GM21825 (cell line): ENCODE data around the gene DIAPH2.

Source experiments
- ATAC-seq: cut with Tn5 transposase; IDR thresholded peaks from one replicate; pipeline ENCODE4 v1.9.1; 2021; ENCODE audit warnings: mild to moderate bottlenecking, moderate library complexity; ENCODE audit not compliant: unreplicated experiment

Gene DIAPH2

DNA sequence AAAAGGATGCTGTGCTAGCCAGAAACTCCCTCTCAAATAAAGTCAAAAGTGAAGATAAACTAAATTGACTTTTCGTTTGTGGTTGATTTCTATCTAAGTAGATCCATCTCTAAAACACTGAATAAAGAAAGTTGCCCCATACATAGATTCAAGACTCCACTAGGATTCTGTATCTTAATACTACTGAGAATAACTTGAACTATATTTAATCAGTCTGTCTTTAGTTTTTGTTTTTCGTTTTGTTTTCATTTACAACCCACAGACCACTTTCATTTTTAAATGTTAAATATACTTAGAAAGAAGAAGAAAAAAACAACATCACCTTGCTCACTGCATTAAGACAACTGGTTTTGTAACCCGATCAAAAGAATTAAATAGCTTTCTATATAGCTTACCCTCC is 854.1 kb downstream of the DIAPH2 start:
- ATAC-seq: no peak

DNA sequence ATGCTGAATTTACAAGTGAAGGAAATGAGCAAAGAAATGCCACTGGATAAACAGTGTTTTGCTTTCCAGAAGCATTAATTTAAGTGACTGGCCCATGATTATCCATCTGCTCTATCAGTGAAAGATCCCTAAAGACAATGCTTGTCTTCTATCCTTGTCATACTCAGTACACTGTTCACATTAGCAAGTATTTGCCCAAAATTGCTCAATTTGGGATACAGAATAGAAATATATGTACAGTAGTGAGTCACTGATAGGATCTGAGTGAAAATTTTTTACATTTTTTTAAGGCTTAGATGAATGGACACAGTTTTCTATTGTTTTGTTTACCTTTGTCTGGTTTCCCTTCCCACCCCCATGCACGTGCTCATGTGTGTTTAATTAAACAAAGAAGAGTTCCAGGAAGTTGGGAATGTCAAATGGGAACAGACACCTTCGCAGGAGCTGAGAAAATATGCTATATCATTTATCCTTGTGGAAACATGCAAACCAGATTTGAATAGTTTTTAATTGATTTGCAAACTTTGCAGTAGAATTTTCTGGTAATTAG is 855.4 kb downstream of the DIAPH2 start:
- no peak for ATAC-seq

DNA sequence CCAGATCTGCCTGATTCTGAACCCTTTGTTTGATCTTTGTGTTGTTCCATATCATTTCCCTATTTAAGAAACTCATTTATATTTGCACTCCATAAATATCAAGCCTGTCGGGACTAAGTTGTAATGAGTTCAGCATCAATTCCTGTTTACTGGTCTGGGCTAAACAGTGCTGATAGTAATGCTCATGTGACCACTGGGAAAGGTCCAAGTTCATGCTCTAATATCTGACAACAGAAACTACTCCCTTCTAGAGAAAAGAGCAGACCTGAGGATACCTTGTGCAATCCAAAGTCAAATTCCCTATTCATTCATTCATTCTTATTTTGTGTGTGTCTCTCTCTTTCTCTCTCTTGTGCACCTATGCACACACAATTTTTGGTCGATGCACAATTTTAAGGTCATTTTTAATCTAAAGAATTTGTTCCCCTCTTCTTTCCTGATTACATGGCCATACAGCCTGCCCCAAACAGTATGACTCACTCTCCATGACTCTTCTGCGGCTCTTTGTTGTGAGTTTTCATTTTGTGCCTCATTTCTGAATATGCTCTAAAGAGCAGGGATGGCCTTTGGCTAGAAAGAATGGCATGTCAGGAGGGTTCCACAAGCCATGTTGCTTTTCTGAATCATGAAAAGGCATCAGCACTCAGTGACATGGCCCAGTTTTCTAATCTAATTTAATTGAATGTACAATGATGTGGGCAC is 863.4 kb downstream of the DIAPH2 start:
- no peak for ATAC-seq

DNA sequence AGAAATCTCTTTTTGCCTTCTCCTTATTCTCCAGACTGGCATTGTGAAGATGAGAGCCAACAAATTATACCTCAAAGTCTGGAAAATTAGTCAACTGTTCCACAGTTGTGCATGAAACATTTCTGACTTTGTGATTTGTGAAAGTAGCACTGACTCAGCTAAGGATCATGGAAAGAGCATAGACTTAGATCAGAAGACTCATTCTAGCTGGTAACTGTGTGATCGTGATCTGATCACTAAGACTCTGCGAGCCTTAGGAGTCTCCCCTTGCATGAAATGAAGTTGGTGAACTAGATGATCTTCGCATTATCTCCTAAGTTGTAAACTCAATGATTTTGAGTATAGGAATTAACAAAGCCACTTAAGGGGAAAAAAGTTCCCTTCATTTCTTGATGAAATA is 867.2 kb downstream of the DIAPH2 start:
- ATAC-seq: no peak

DNA sequence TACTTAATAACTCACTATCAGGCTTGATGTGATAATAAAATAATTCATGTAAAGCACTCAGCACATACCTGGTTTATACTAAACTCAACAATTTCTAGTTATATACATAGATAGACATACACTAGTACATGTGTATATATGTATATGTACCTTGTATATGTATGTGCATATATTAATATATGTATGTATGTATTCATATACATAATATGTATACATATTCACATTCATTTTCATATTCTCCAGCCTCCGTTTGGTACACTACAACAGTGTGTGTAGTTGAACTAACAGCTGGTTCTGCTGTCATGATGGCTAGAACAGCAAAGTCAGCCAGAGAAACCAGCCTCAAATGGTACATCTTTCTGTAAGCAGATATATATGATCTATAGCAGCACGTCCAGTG is 869.2 kb downstream of the DIAPH2 start:
- no peak for ATAC-seq

DNA sequence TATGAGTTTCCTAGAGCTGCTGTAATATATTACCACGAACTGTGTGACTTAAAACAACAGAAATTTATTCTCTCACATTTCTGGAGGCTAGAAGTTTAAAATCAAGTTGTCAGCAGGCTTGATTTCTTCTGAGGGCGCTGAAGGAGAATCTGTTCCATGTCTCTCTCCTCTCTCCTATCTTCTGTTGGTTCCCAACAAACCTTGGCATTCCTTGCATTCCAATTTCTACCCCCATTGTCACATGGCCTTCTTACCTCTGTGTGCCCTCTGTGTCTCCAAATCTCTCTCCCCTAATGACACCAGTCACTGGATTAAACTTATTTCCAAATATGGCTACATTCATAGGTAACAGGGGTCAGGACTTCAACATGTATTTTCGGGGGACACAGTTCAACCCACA is 871.7 kb downstream of the DIAPH2 start:
- no peak for ATAC-seq

DNA sequence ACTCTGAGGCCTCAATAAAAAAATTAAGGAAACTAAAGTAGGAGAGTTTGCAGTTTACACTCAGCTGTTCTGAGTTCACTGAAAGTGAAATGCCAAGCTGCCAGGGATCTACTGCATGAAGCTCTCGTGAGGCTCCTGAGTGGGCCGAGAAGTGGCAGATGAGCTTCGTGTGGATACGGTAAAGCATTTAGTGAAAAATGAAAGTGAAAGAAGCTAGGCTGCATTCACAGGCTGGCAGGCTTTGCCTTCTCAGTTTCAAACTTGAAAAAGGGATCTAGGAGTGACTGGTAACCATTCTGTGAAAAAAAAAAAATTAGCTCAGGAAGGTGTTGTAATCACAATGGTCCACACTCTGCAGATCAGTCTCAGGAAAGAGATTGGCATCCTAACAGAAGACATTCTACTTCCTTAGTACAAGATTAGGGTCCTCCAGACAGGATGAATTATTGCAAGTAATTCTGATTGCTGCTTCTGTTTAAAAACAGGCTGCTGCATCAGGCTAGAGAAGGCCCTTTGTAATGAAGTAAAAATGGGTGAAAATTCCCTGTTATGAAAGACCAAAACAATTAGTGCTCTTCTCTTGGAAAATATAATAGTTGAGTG is 879.0 kb downstream of the DIAPH2 start:
- ATAC-seq: peak; percentile 98

DNA sequence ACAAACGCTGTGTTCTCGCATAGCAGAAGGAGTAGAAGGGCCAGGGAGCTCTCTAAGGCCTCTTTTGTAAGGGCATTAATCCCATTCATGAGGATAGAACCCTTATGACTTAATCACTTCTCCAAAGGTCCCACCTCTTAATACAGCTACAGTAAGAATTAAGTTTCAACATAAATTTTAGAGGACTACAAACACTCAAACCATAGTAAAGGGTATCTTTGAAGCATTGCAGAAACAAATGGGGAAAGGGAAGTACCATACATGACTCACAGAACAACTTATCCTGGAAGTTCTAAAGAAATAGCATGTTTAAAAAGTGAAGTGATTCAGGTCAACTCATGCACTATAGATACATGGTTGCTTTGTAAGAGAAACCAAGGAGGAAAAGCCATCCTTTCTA is 879.9 kb downstream of the DIAPH2 start:
- ATAC-seq: no peak

DNA sequence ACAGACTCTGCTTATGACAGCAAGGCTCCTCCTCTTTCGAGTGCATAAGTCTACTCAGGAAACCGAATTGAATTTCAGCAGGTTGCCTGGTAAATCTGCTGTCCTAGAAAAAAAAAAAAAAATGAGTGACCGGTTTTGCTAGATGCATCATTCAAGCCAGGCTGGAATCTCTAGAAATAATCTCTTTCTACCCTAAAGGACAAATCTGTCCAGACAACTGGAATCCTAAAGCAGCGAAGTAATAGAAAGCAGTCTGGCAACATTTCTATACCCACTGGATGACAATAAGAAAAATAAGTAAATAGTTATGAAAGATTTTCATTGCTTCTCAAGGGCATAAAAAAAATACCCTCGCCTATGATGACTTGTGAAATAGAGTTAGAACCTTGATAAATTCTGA is 902.5 kb downstream of the DIAPH2 start:
- no peak for ATAC-seq

DNA sequence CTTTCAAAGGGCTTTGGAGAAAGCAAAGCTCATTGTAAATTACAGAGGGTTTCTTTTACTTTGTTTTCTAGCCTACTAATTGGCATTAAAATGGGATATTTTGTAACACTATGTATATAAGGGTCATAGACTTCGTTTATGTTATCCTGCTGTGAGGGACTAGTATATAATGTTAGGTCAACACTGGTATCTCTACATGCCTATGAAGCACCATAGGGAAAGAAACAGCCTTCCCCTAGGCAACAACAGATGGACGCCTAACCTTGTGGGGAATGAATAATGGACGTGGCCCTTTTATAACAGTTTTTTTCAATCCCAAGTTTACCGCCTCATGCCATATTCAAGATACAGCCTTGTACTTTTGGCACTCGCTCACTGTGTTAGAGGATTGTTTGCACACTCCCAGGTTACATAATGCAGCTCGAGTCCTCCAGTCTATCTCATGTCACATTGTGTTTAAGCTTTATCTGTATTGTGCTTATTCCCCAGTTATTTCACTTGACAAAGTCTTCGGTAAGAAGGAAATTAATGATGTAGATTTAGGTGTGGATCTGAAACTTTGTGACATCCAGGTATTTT is 910.1 kb downstream of the DIAPH2 start:
- no peak for ATAC-seq

DNA sequence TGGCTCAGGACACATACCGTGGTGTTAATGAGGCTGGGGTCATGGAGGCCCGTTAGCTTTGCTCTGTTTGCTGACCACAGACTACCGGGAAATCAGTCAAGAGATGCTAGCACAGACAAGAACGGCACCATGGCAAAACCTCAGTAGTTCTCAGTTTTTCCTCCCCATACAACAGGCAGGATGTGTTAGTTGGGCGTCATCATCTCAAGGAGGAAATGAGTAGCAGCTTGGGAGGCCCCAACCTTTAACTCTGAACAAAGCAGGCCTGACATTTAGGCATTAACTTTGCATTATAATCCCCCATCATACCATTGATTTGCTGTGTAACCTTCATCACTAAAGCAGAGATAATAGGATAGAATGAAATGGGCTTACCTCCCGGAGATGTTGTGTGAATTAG is 913.3 kb downstream of the DIAPH2 start:
- no peak for ATAC-seq

DNA sequence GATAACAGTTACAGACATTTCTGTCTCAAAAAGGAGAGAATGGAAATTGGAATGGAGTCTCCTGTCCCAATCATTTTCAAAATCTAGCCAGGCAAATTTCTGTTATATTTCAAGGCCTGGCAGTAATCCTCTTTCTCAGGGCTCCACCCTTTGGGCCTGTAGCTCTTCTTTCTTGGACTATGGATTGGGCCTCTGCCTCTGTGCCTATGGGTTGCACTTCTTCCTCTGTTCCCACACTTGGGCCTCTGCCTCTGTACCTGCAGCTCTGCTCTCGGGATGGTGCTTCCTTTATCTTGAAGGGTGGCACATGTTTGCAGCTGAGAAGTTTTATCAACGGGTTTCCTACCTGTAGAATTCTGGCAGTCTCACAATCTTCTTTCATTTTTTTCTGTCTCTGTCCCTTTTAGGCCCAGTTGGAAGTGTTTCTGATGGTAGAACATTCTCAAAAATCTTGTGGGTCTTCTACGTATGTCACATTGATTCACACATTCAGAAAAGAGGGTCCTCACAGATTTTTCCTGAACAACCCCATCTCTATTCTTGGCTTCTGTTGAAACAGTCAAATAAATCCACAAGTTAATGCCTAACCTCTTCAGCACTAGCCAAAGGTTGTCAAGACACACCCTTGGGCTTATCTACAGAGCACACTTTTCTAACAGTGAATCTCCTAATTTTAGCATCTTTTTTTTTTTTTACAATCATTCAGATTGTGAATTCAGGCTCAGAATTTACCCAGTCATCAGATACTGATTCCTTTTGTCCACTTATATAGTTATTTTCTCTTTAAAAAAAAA is 918.0 kb downstream of the DIAPH2 start:
- ATAC-seq: no peak

DNA sequence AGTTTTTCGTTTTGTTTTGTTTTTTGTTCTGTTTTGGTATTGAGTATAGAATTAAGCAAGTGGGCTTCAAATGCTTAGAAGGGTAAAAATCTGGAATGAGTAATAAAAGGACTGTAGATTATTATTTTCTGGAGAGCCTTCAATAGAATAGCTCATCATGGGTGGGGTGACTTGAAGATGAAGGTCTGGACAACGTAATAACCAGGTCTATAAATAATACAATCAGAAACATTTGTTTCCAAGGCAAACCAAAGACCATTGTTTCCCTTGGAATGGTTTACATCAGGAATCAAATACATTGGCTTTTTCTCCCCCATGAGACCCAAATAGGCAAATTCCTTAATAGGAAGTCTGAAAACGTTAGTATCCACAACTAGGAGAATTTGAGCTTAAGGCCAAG is 920.6 kb downstream of the DIAPH2 start:
- no peak for ATAC-seq

DNA sequence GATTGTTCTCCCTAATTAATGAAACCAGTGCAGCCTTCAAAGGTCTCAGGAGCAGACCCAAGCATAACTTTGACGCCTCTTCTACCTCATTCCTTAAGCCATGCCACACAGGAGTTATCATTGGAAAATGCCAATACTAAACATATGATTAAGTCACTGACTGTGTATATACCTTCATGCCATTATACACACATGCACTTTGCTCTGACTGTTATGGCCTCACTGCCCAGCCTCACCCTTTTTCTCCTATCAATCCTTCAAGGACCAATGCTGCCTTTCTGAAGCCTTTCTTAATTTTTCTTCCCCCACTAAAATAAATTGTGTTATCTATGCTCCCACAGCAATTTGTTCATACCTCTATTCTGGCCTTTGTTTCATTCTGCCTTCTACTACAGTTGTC is 924.7 kb downstream of the DIAPH2 start:
- ATAC-seq: no peak

DNA sequence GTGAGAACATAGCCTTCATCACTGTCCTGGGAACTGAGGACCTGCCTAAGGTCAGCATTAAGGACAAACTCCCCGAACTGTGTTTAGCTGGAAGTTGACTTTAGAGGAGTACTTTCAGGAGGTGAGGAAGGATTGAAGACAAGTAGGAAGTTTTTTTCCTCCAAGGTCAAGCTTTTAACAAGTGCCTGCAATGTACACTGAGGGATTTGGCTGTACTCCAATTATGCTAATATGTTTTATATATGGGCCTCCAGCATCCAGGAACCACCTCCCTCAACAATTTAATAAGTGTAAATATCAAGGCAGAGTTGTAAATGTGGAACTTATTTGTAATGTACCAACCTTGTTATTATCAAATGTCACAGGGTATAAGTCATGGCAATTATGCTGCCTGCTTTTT is 925.3 kb downstream of the DIAPH2 start:
- ATAC-seq: no peak

DNA sequence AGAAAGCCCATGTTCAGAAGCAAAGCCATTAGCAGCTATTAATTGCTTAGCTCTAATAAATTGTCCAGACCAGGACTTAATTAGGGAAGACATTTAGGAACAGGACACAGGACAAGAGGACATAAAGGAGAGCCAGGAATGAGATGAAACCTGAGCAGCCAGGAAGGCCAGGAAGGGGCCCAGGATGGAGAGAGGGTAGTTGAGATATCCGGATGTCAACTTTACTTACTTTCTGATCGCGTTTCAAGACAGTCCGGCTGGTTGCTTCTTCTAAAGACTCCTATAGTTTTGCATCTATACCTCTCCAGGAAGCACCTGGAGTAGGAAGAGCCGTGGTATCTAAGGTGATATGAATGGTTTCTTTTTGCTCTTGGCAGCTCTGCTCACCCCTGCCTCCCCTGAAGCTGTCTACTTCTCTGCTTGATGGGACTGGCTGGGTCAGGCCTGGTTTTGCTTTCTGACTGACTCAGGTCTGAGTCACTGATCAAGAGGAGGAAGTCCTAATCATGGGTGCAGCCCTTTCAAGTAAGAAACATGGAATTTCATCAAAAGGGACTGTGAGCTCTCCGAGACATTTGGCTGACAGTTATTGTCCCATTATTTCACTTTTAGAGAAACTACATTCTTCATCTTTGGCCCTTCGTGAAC is 932.4 kb downstream of the DIAPH2 start:
- peak; percentile 93 for ATAC-seq

DNA sequence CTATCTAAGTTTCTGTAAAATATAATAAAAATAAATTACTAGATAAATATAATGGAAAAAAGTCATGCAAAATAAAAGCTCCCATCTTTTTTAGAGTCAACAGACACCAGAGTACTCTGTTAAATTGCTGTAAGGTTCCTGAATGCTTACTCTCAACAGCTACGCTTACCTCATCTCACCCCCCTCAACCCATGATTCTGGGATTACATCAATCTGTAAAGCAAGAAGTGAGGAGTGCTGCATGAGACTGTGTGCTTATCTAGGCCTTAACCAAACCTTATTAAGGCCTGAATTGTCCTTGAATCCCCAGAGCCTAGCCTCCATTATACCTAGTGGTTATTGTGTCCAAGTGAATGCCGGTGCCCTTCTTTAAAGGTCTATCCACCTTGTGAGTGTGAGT is 934.9 kb downstream of the DIAPH2 start:
- no peak for ATAC-seq

DNA sequence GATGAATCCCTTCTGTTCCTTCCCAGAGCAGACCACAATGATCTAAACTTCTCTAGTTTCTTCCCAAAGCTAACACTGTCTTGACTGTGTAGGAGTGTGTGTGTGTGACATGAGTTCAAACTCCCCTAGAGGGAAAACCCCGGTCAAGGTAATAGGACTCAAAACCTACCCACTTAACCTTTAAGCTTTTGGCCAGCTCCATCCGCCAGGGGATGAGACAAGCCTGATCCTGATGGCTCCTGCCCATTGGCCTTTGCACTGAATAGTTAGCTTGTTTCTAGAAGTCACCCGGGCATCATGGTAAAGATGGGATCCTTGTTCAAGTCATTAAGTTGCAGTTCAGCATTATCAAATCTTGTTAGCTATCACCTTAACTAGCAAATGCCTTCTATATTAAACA is 937.5 kb downstream of the DIAPH2 start:
- no peak for ATAC-seq

DNA sequence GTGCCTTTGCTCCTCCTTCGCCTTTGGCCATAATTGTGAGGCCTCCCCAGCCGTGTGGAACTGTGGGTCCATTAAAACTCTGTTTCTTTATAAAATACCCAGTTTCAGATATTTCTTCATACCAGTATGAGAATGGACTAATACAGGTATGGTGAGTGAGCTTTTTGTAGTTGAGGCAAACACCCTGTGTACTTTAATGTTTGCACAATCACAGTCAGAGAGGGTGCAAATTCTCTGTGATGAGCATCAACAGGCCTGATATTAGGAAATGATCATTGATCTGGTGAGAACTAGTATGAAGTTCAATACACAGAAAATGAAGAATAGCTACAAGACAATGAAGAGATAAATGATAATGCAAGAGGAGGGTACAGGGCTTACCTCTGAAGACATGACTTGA is 943.7 kb downstream of the DIAPH2 start:
- ATAC-seq: no peak

DNA sequence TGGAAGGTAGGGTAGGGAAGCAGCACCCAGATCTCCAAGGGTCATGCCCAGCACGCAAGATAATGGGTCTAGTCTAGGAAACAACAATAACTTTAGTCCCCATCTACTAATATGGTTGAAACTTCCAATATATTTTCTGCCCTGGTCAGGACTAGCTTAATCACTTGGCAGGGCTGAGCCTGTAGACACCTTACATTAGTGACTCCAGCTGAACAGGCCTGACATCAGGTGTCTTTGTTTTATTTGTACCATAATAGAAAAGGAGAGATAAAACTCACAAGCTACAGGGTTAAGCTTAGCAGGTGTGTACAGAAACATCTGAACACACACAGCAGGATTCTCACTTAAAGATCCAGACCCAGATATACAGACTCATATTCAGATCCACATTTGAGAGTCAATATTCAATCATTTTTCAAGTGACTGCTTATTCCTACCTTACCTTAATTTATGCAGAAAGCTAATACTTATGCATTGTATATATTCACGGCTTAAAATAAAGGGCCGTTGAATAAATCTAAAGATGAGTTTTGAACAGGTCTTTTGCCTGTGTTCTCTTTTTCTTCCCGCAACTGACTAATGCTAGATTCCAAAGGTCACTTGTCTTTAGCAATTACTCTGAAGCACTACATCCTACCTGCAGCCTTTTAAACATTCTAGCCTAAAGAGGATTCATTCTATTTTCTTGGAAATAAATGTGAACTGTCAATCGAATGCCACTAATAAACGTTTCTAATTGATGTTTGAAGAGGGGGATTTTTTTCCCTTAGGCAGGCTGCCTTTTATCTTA is 944.4 kb downstream of the DIAPH2 start:
- ATAC-seq: no peak
